WTC11 (cell line): ENCODE results near the gene GNG13. TPM values are rescaled to one million over a fixed set of nuclear protein-coding genes. Genes with fewer than 3 reads are reported as not detected.
"Not testable (repeated sequence)": the region's sequence is repeated elsewhere in the genome, so short reads cannot be mapped to it uniquely, and the experiment has no call there.

ENCODE experiments used
- ATAC-seq: fragments of 200-7000 bp; cut with Tn5 transposase; 2 replicates; pipeline ENCODE4 v1.10.0; 2021; ENCODE audit warnings: mild to moderate bottlenecking, moderate library complexity
- CTCF ChIA-PET: fragments of 300-600 bp; sonication (Branson Sonifier 250); formaldehyde crosslinking; loops from one replicate; lab custom pipeline; 2021; ENCODE audit warnings: antibody characterized with exemption; lab: Charles Lee
- POLR2A ChIA-PET: fragments of 350-600 bp; sonication (Branson Sonifier 250); formaldehyde crosslinking; loops from one replicate; lab custom pipeline; 2021; ENCODE audit warnings: antibody characterized with exemption; lab: Charles Lee
- DNase-seq: peaks from one replicate; pipeline ENCODE4 v3.0.0; 2021; ENCODE audit warnings: low spot score
- H3K27ac Mint-ChIP-seq: 2 replicates; pipeline ENCODE4 v1.8.0; 2021; ENCODE audit warnings: mixed read lengths
- H3K27me3 Mint-ChIP-seq: 2 replicates; pipeline ENCODE4 v1.8.0; 2021; ENCODE audit warnings: low read depth, mild to moderate bottlenecking, moderate library complexity, mixed read lengths
- H3K36me3 Mint-ChIP-seq: 2 replicates; pipeline ENCODE4 v1.8.0; 2021; ENCODE audit warnings: mixed read lengths
- H3K4me1 Mint-ChIP-seq: 2 replicates; pipeline ENCODE4 v1.8.0; 2022; ENCODE audit warnings: mixed read lengths
- H3K4me3 Mint-ChIP-seq: 2 replicates; pipeline ENCODE4 v1.8.0; 2021; ENCODE audit warnings: mild to moderate bottlenecking, moderate library complexity, mixed read lengths
- H3K9me3 Mint-ChIP-seq: 2 replicates; pipeline ENCODE4 v1.8.0; 2021; ENCODE audit warnings: mixed read lengths
- ETV6 ChIP-seq: sonication (generic); formaldehyde crosslinking; IDR thresholded peaks from 2 replicates; pipeline ENCODE4 v1.8.1; 2022; ENCODE audit warnings: mild to moderate bottlenecking, missing genetic modification reagents
- GRHL2 ChIP-seq: fragments of 250-450 bp; sonication (Bioruptor Pico); IDR thresholded peaks from 2 replicates; pipeline ENCODE4 v1.8.0; 2022; ENCODE audit warnings: mild to moderate bottlenecking, moderate library complexity; ENCODE audit not compliant: insufficient replicate concordance, severe bottlenecking
- GTF2I ChIP-seq: fragments of 250-450 bp; sonication (Bioruptor Pico); conservative IDR thresholded peaks from 2 replicates; pipeline ENCODE4 v1.4.0; 2021; ENCODE audit warnings: mild to moderate bottlenecking
- MXD4 ChIP-seq: fragments of 250-450 bp; sonication (Bioruptor Pico); IDR thresholded peaks from 2 replicates; pipeline ENCODE4 v1.8.0; 2021; ENCODE audit warnings: mild to moderate bottlenecking, moderate library complexity, borderline replicate concordance
- RORB ChIP-seq: fragments of 250-450 bp; sonication (Bioruptor Pico); IDR thresholded peaks from 2 replicates; pipeline ENCODE4 v1.9.0; 2021; ENCODE audit warnings: mild to moderate bottlenecking
- SOX15 ChIP-seq: fragments of 250-450 bp; sonication (Bioruptor Pico); IDR thresholded peaks from 2 replicates; pipeline ENCODE4 v1.9.0; 2021; ENCODE audit warnings: mild to moderate bottlenecking
- TEAD1 ChIP-seq: sonication (generic); formaldehyde crosslinking; IDR thresholded peaks from 2 replicates; pipeline ENCODE4 v1.8.0; 2022; ENCODE audit warnings: mild to moderate bottlenecking, missing genetic modification reagents
- ZNF138 ChIP-seq: sonication (generic); formaldehyde crosslinking; conservative IDR thresholded peaks from 2 replicates; pipeline ENCODE4 v1.8.1; 2022; ENCODE audit warnings: mild to moderate bottlenecking, moderate library complexity, missing genetic modification reagents
- ZNF263 ChIP-seq: sonication (generic); formaldehyde crosslinking; IDR thresholded peaks from 2 replicates; pipeline ENCODE4 v1.8.1; 2022; ENCODE audit warnings: low read depth, mild to moderate bottlenecking, moderate library complexity, missing genetic modification reagents
- ZNF671 ChIP-seq: fragments of 250-450 bp; sonication (Bioruptor Pico); IDR thresholded peaks from 2 replicates; pipeline ENCODE4 v1.8.0; 2021; ENCODE audit warnings: mild to moderate bottlenecking
- total RNA-seq: library from RNA; stranded (reverse); gene quantifications from 3 replicates; pipeline ENCODE4 v1.2.3, GENCODE V29; 2021
- TF ChIP-seq, protein P1 (sequence below): sonication (generic); formaldehyde crosslinking; conservative IDR thresholded peaks from 2 replicates; pipeline ENCODE4 v1.8.1; 2023; ENCODE audit warnings: mild to moderate bottlenecking, low read depth, missing genetic modification reagents, moderate library complexity
- TF ChIP-seq, protein P2 (sequence below): sonication (generic); formaldehyde crosslinking; IDR thresholded peaks from 2 replicates; pipeline ENCODE4 v1.8.1; 2022; ENCODE audit warnings: mild to moderate bottlenecking, missing genetic modification reagents, moderate library complexity, borderline replicate concordance
- TF ChIP-seq, protein P3 (sequence below): sonication (generic); formaldehyde crosslinking; IDR thresholded peaks from 2 replicates; pipeline ENCODE4 v1.8.0; 2023; ENCODE audit warnings: missing genetic modification reagents
- TF ChIP-seq, protein P4 (sequence below): sonication (generic); formaldehyde crosslinking; IDR thresholded peaks from 2 replicates; pipeline ENCODE4 v1.8.0; 2022; ENCODE audit warnings: mild to moderate bottlenecking, missing genetic modification reagents
- TF ChIP-seq, protein P5 (sequence below): fragments of 250-450 bp; sonication (Bioruptor Pico); IDR thresholded peaks from 2 replicates; pipeline ENCODE4 v1.9.0; 2021; ENCODE audit warnings: moderate library complexity, mild to moderate bottlenecking, inconsistent platforms, borderline replicate concordance
- TF ChIP-seq, protein P6 (sequence below): sonication (generic); formaldehyde crosslinking; IDR thresholded peaks from 2 replicates; pipeline ENCODE4 v1.8.1; 2023; ENCODE audit warnings: mild to moderate bottlenecking, missing genetic modification reagents, moderate library complexity
- TF ChIP-seq, protein P7 (sequence below): sonication (generic); formaldehyde crosslinking; IDR thresholded peaks from 2 replicates; pipeline ENCODE4 v1.8.1; 2023; ENCODE audit warnings: mild to moderate bottlenecking, missing genetic modification reagents, borderline replicate concordance

The GNG13 gene
- total RNA-seq, 1 experiment from 2014 or later, result not detected

DNA sequence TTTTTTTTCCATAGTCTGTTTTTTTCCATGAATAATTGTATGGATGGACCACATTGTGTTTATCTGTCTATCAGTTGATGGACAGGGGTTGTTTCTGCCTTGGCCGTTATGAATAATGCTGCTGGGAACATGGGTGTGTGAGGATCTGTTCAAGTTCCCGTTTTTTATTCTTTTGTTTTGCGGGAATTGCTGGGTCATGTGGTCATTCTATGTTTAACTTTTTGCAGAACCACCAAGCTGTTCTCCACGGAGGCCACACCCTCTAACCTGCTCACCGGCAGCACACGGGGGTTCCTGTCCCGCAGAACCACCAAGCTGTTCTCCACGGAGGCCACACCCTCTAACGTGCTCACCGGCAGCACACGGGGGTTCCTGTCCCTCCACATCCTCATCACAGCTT, 45.9 kb downstream of the GNG13 start (continued):
- TF ChIP-seq, protein P1, sequence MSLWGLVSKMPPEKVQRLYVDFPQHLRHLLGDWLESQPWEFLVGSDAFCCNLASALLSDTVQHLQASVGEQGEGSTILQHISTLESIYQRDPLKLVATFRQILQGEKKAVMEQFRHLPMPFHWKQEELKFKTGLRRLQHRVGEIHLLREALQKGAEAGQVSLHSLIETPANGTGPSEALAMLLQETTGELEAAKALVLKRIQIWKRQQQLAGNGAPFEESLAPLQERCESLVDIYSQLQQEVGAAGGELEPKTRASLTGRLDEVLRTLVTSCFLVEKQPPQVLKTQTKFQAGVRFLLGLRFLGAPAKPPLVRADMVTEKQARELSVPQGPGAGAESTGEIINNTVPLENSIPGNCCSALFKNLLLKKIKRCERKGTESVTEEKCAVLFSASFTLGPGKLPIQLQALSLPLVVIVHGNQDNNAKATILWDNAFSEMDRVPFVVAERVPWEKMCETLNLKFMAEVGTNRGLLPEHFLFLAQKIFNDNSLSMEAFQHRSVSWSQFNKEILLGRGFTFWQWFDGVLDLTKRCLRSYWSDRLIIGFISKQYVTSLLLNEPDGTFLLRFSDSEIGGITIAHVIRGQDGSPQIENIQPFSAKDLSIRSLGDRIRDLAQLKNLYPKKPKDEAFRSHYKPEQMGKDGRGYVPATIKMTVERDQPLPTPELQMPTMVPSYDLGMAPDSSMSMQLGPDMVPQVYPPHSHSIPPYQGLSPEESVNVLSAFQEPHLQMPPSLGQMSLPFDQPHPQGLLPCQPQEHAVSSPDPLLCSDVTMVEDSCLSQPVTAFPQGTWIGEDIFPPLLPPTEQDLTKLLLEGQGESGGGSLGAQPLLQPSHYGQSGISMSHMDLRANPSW (CRISPR knock-in tag), result no peak
- no peak for TF ChIP-seq RORB (CRISPR knock-in tag)

DNA sequence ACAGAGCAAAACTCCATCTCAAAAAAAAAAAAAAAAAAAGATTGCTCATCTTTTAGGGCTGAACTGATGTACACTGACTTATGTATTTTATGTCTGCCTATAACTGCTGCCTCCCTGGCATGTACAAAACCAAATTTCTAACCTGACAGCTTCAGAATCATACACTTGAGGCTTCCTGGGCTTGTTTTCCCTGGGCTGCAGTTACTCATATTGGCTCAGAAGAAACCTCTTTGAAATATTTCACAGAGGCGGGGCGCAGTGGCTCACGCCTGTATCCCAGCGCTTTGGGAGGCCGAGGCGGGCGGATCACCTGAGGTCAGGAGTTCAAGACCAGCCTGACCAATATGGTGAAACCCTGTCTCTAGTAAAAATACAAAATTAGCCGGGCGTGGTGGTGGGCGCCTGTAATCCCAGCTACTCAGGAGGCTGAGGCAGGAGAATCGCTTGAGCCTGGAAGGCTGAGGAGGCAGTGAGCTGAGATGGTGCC, 46.4 kb downstream of the GNG13 start:
- H3K27me3 Mint-ChIP-seq, H3K27ac Mint-ChIP-seq, ATAC-seq, DNase-seq, H3K9me3 Mint-ChIP-seq, H3K4me3 Mint-ChIP-seq, CTCF ChIA-PET, H3K36me3 Mint-ChIP-seq: not testable (repeated sequence)
- POLR2A ChIA-PET, result interaction anchor here (0.7 kb wide), 1 partner anchor 47 kb away, joined by 4 read pairs; no protein-coding TSS in a partner anchor
- H3K4me1 Mint-ChIP-seq, result peaks cover 28% of the 10 kb centered on the region

DNA sequence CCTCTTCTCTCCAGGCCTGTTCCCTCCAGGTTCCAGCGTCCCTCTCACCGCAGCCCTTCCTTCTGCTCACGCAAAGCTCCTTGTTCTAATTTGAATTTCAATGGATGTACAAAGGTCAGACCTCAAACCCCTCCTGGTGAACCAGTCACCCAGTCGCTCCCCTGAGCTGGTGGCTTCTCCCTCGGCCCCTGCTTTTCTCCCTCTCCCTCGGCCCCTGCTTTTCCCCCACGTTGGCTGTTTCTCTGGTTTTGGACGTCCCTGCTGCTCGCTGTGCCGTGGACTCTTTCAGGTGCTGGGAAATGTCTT, 48.6 kb downstream of the GNG13 start:
- Mint-ChIP-seq H3K9me3 (peaks cover 5% of the 10 kb centered on the region), H3K4me1 (peaks cover 28% of the 10 kb centered on the region), H3K4me3 (0 out of 2 replicates have a peak overlapping the region, but pooled peaks have one; percentile 2), H3K27me3 (peaks cover 6% of the 10 kb centered on the region; the same call in 1 of the 2 replicates), H3K36me3 (no peaks in the 10 kb centered on the region; the same call in 1 of the 2 replicates), H3K27ac (peak overlapping the region; percentile 75)
- ATAC-seq, result peak; percentile 76
- CTCF ChIA-PET, result interaction anchor here (1.1 to 3.5 kb wide), 4 partner anchors 8 to 39 kb away, joined by 3 to 21 read pairs (median 10); partner anchors contain the start of gene CIAO3
- DNase-seq, result peak; percentile 38
- POLR2A ChIA-PET, result no interaction called here
- TF ChIP-seq, protein P2, sequence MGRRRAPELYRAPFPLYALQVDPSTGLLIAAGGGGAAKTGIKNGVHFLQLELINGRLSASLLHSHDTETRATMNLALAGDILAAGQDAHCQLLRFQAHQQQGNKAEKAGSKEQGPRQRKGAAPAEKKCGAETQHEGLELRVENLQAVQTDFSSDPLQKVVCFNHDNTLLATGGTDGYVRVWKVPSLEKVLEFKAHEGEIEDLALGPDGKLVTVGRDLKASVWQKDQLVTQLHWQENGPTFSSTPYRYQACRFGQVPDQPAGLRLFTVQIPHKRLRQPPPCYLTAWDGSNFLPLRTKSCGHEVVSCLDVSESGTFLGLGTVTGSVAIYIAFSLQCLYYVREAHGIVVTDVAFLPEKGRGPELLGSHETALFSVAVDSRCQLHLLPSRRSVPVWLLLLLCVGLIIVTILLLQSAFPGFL (CRISPR knock-in tag), result no peak
- TF ChIP-seq, protein P3, sequence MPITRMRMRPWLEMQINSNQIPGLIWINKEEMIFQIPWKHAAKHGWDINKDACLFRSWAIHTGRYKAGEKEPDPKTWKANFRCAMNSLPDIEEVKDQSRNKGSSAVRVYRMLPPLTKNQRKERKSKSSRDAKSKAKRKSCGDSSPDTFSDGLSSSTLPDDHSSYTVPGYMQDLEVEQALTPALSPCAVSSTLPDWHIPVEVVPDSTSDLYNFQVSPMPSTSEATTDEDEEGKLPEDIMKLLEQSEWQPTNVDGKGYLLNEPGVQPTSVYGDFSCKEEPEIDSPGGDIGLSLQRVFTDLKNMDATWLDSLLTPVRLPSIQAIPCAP (CRISPR knock-in tag), result no peak
- no peak for TF ChIP-seq ZNF263
- TF ChIP-seq, protein P4, sequence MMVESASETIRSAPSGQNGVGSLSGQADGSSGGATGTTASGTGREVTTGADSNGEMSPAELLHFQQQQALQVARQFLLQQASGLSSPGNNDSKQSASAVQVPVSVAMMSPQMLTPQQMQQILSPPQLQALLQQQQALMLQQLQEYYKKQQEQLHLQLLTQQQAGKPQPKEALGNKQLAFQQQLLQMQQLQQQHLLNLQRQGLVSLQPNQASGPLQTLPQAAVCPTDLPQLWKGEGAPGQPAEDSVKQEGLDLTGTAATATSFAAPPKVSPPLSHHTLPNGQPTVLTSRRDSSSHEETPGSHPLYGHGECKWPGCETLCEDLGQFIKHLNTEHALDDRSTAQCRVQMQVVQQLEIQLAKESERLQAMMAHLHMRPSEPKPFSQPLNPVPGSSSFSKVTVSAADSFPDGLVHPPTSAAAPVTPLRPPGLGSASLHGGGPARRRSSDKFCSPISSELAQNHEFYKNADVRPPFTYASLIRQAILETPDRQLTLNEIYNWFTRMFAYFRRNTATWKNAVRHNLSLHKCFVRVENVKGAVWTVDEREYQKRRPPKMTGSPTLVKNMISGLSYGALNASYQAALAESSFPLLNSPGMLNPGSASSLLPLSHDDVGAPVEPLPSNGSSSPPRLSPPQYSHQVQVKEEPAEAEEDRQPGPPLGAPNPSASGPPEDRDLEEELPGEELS (CRISPR knock-in tag), result no peak
- TF ChIP-seq SOX15 (CRISPR knock-in tag), result no peak
- no peak for TF ChIP-seq GTF2I
- TF ChIP-seq, protein P5, sequence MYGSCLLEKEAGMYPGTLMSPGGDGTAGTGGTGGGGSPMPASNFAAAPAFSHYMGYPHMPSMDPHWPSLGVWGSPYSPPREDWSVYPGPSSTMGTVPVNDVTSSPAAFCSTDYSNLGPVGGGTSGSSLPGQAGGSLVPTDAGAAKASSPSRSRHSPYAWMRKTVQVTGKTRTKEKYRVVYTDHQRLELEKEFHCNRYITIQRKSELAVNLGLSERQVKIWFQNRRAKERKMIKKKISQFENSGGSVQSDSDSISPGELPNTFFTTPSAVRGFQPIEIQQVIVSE (CRISPR knock-in tag), result no peak
- no peak for TF ChIP-seq GRHL2 (CRISPR knock-in tag)
- no peak for TF ChIP-seq ZNF671 (CRISPR knock-in tag)
- no peak for TF ChIP-seq ZNF138 (CRISPR knock-in tag)
- TF ChIP-seq, protein P6, sequence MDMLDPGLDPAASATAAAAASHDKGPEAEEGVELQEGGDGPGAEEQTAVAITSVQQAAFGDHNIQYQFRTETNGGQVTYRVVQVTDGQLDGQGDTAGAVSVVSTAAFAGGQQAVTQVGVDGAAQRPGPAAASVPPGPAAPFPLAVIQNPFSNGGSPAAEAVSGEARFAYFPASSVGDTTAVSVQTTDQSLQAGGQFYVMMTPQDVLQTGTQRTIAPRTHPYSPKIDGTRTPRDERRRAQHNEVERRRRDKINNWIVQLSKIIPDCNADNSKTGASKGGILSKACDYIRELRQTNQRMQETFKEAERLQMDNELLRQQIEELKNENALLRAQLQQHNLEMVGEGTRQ (CRISPR knock-in tag), result no peak
- no peak for TF ChIP-seq TEAD1 (CRISPR knock-in tag)
- TF ChIP-seq, protein P7, sequence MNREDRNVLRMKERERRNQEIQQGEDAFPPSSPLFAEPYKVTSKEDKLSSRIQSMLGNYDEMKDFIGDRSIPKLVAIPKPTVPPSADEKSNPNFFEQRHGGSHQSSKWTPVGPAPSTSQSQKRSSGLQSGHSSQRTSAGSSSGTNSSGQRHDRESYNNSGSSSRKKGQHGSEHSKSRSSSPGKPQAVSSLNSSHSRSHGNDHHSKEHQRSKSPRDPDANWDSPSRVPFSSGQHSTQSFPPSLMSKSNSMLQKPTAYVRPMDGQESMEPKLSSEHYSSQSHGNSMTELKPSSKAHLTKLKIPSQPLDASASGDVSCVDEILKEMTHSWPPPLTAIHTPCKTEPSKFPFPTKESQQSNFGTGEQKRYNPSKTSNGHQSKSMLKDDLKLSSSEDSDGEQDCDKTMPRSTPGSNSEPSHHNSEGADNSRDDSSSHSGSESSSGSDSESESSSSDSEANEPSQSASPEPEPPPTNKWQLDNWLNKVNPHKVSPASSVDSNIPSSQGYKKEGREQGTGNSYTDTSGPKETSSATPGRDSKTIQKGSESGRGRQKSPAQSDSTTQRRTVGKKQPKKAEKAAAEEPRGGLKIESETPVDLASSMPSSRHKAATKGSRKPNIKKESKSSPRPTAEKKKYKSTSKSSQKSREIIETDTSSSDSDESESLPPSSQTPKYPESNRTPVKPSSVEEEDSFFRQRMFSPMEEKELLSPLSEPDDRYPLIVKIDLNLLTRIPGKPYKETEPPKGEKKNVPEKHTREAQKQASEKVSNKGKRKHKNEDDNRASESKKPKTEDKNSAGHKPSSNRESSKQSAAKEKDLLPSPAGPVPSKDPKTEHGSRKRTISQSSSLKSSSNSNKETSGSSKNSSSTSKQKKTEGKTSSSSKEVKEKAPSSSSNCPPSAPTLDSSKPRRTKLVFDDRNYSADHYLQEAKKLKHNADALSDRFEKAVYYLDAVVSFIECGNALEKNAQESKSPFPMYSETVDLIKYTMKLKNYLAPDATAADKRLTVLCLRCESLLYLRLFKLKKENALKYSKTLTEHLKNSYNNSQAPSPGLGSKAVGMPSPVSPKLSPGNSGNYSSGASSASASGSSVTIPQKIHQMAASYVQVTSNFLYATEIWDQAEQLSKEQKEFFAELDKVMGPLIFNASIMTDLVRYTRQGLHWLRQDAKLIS (CRISPR knock-in tag), result no peak
- TF ChIP-seq MXD4 (CRISPR knock-in tag), result no peak
- TF ChIP-seq ETV6, result no peak
- TF ChIP-seq, protein P1 (CRISPR knock-in tag), result no peak
